ENCODE data around the gene KREMEN1.
A peak's percentile ranks its signal among the peaks of the same experiment; 100 is the strongest.

The KREMEN1 gene

DNA sequence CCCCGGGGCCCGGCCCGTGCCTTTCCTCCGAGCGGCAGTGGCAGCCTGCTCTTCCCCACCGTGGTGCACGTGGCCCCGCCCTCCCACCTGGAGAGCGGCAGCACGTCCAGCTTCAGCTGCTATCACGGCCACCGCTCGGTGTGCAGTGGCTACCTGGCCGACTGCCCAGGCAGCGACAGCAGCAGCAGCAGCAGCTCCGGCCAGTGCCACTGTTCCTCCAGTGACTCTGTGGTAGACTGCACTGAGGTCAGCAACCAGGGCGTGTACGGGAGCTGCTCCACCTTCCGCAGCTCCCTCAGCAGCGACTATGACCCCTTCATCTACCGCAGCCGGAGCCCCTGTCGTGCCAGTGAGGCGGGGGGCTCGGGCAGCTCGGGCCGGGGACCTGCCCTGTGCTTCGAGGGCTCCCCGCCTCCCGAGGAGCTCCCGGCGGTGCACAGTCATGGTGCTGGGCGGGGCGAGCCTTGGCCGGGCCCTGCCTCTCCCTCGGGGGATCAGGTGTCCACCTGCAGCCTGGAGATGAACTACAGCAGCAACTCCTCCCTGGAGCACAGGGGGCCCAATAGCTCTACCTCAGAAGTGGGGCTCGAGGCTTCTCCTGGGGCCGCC, 23.1 kb upstream of the KREMEN1 start:
- no peak for DNase-seq

DNA sequence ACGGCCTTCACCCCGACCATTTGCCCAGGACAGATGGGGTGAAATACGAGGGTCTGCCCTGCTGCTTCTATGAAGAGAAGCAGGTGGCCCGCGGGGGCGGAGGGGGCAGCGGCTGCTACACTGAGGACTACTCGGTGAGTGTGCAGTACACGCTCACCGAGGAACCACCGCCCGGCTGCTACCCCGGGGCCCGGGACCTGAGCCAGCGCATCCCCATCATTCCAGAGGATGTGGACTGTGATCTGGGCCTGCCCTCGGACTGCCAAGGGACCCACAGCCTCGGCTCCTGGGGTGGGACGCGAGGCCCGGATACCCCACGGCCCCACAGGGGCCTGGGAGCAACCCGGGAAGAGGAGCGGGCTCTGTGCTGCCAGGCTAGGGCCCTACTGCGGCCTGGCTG, 22.4 kb upstream of the KREMEN1 start:
- no peak for DNase-seq

DNA sequence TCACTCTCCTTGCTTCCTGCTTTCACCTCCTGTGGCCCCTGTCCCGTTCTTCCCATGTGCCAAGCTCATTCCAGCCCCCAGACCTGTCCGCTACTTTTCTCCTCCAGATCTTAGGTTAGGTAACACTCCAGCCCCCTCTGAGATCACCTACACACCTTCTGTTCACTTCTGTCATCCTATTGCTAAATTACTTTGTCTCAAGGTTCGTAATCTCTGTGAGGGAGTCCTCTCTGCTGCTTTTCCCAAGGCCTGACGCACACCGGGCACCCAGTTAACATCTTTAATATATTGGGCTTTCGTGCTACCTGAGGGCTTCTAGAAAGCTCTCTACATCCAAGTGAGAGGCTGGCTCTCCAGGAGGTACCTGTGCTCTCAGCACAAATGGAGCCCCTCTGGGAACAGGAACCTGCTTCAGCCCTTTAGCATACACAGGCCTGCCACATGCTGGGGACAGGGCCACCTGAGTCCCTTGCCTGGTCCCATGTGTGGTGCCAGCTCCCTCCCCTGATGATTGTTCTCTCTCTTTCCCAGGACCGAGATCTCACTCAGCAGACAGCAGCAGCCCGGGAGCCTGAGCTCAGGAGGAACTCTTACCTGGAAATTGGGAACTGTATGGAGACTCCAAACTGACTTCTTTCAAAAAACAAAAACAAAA, 19.7 kb upstream of the KREMEN1 start:
- no peak for DNase-seq

DNA sequence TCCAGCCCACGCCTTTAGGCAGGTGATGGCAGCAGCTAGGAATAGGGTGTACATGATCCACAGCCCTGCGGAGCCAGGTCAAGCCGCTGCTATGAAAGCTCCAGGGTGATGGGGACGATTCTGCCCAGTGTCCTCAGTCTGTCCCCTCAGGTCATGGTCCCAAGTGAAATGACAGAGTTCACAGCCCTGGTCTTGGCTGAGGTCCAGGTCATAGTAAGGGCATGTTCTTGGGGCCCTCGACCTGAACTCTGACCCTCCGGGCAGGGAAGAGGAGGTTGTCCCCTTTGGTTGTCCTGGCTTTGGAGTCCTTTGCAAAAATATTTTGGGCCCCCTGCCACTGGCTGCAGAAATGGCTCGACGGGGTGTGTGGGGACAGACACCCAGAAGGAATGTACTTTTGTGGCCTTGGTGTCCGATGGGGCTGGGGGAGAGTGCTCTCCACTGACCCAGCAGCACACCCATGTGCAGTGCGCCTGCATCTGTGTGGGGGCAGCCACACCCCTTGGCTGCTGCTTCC, 18.5 kb upstream of the KREMEN1 start:
- DNase-seq = no peak

DNA sequence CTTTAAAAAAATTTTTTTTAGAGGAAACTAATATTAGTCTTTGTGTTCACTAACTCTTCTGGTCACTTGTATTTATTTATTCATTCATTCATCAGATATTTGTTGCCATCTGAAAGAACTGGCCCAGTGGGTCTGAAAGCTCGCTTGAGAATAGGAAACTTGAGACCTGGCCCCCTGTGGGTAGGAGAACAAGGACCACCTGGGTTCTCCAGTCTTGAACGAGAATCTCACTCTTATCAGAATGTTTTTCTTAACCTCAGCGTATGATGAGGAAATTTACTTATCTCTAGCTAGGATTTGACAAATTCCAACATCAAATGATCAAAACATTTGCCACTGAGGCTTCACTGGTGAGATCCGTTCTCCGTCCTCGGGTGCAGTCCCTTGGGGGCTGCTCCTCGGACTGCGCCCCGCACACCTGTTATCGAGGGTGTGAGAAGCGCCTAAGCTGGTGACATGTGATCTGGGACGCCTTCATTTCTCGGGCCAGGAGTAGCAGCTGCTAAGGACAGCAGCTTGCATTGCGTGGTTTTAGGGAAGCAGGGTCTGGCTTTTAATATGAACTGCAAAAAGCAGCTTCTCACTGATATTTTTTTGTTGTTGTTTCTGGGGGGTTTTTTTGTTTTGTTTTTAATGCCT, 17.5 kb upstream of the KREMEN1 start:
- no peak for DNase-seq

DNA sequence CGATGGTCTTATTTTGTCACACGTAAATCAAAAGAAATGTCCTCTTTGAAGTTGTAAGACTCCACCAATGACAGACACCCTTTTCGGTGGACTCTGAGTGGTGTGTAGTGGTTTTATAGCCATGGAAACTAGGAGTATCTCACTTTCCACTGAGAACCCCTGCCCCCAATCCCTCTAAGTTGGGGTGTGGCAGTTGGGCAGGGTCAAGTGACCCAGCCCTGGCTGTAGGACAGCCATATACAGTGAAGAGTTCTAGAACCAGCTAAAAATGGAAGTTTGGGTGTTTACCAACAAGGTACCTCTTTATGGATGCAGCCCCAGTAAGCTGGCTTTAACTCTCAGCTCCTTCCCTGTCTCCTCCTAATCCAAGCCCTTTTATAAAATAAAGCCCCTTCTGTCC, 16.4 kb upstream of the KREMEN1 start:
- DNase-seq = no peak

DNA sequence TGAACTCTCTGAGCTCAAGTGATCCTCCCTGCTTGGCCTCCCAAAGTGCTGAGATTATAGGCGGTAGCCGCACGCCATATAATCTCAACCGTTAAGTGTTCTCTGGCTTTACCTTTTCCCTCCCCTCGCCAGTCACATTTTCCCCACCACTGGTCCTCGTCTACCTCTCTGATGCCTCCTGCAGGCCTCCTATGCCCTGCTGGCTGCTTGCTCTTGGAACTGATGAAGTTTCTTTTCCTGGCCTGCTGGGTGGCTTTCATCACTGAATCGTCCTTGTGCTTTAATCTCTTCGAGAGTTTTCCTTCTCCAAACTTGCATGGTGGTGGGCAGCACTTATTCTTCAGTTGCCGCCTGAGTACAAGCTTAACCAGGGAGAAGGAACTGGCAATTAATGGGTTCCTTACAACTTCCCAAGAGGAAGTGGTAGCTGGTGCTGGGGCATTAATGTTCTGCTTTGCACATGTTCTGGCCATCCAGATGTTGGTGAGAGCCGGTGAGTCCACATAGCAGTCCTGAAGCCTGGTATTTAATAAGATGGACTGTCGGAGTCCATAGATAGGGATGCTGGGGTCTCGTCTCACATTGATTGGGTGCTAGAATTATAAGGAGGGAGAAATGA, 12.5 kb upstream of the KREMEN1 start:
- DNase-seq = no peak

DNA sequence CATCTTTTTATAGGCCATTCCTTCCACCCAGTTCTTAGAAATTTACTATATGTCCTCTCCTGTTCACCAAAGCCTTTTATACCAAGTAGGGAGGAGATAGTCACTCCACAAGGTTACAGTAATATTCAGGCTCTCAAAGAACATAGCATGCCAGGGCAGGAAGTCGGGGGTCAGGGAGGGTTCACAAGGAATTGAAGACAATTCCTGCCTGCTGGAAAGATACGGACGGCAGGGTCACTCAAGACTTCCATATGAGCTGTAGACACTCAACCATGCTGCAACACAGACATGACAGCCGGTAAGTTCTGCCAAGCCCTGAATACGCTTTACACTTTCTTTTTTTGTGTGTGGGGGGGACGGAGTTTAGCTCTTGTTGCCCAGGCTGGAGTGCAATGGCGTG, 11.9 kb upstream of the KREMEN1 start:
- DNase-seq = no peak

DNA sequence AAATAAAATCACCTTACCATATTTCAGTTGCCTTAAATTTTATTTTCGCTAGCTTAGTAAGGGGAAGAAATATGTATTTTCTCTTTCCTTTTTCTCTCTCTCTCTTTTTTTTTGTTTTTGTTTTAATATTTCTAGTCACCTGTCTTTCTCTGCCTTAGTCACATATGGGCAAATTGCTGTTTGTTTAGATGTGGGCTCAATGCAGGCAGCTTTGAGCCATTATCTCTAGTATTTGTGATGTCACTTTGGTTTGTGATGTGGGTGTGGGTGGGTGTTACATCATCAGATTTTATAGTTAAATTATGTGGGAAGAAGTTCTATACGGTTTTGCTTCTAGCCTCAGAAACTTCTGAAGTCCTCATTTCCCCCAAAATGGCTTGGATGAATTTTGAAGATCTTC, 11.1 kb upstream of the KREMEN1 start, which contains the start of gene C22orf31:
TSS of gene C22orf31 (minus strand) at position 59 of the 400 bp plus-strand sequence. CDS start at position 20, 39 bp downstream.
- DNase-seq = no peak

DNA sequence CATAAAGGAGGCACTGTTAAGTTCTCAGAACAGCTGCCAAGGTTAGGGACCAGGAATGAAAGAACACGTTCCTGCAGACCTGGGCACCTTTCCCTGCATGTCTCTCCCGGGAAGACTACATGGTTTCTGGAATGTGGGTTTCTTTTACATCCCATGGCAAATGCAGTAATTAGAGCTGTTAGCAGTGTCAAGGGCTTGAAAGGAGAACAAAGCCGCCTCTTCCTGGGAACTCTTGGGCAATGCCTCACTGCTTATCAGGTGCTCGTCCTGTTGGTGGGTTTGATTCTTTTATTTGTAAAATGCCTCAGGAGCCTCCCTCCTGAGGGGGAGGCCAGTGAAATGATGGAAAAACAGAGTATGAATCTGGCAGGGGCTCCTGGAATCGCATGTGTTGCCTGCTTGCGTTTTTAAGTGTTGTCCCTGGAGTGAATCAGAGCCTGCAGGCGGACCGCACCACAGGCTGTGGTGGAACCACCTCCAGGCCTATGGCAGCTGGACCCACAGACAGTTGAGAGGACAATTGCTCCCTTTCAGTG, 10.5 kb upstream of the KREMEN1 start:
- no peak for DNase-seq

DNA sequence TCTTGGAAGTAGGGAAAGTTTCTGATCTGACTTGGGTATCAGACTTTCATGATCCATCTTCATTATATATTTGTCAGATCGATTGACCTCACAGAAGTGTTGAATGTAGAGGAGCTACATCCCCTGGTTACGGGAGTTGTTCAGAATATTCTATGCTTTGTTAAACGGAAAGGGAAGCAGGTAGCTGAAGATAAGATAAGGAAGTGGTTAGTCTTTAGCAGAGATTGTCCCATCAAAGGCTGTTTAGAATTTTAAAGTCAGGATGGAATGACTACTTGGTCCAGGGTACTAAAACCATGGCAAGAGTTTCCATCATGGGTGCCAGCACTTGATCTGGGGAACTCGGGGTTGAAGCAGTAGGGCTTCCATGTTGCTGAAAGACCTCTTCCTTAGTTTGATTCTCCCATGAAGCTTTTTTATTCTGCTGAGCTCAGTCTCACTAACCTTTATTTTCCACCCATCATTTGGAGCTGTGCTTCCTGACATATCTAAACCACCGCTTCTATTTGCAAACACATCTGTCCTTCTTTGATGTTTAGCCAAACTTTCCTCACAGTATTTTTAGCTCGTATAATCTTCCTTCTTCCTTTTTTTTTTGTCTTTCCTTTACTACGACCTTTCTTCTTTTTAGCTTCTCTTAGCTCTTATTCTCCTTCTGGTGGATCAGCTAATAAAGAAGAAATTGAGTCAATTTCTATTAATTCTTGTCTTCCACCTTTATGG, 7.2 kb upstream of the KREMEN1 start:
- DNase-seq = no peak

DNA sequence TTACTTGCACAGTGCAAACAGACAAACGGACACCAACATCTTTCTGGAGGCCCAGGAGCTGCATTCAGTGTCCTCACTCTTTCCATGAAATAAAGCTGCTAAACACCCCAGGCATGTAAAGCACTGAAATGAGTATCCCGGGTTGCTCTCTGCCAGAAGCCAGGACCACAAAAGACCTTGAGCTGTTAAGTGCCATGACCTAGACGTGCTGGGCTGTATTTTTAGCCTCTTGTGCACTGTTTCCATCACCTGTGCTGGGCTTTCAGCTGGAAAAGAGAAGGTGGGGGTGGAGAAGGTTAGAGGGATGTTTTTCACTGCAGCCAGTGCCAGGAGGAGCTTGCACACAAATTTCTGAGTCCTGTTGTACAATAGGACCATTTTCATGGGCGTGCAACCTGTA, 3.4 kb upstream of the KREMEN1 start:
- DNase-seq = no peak

DNA sequence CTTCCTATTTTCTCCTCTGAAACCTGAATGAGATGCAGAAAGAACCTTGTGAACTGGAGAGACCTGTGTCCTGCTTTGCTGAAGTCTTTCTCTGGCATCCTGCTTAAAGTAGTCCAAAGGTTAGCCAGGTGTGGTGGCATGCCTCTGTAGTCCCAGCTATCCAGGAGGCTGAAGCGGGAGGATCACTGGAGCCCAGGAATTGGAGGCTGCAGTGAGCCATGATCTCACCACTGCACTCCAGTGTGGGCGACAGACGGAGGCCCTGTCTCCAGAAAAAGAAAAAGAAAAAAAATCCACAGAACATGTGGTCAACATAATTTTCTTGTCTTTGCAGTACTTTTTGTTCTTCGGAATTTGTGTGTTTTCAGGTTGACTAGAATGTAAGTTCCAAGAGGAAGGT, 2.3 kb upstream of the KREMEN1 start:
- DNase-seq = no peak

DNA sequence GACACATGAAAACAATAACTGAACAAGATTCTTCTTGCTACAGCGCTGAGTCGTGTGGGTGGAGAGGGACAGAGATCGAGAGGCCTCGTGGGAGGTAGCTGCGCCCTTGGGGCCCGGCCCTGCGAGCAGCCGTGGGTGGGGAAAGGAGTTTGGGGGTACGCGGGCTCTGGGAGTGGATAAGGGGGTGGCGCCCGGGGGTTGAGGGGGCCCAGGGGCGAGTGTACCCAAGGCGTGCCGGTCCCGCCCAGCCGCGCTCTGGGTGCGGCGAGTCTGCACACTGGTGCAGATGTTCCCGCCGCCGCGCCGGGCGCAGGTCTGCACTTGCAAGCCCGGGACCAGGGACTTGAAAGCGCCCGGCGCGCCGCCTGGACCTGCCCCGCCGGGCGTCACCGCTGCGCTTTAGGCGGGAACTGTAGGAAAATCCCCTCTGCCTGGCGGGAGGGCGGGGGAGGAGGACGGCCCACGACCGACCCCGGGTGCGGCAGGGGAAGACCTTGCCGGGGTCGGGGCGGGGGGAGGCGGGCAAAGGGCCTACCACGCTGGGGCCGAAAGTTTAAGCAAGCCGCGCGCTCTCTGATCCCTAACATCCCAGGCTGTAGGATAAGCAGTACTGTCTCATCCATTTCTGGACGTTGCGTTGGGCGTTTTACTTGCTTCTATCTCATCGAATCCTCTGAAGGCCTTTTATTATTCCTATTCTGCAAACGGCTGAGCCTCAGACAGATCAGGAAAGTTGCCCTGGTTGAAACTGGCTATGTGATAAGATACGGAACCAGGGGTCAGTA, 1.4 kb upstream of the KREMEN1 start:
- peak; percentile 33 for DNase-seq

DNA sequence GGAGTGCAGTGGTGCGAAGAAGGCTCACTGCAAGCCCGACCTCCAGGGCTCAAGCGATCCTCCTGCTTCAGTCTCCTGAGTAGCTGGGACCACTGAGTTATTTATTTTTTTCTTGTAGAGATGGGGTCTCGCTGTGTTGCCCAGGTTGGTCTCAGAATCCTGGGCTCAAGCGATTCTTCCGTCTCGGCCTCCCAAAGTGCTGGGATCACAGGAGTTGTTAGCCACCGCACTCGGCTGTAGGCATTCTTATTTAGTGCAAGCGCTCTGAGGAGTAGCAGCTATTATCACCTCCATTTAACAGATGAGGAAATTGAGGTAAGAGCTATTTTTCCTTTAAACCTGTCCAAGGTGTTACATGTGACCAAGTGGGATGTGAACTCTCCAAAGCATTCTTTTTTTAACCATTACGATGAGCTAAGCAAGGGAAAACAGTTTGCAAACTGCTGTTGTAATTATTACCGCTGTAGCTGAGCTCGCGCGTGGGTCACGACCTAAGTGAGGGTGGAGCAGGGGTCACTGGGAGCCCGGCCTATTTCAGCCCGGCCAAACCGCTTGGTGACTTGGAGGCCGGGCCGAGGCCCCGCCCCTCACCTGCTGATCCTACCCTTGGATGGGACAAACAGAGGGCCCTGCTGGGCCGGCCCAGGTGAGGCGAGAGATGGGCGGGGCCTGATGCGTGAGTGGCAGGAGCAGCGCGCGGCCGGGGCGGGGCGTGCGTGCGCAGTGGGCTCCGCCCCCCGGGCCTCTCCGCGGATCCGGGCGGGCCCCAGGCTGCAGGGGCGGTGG, 449 bp upstream of the KREMEN1 start:
- peak; percentile 86 for DNase-seq

DNA sequence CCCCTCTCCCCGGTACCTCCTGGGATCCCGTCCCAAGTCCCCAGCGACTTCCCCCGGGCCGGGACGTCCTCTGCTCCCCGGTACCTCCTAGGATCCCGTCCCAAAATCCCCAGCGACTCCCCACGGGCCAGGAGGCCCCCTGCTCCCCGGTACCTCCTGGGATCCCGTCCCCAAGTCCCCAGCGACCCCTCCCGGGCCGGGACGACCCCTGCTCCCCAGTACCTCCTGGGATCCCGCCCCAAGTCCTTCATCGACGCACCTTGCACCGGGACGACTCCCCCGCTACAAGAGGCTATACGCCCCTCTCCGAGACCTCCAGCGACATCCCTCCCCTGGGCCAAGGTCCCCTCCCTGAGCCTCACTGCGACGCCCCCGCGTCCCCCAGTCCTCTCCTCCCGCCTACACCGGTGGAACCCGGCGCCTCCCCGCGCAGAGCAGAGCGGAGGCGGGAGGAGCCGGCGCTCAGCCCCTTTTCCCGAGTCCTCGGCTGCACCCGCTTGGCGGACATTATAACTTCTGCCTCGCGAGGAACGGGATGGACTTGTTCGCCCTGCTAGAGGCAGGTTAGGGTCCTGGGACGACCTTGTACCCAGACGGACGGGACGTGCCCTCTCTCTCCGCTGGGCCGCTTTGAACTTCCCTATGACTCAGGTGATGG, 912 bp downstream of the KREMEN1 start:
- DNase-seq = peak; percentile 20

DNA sequence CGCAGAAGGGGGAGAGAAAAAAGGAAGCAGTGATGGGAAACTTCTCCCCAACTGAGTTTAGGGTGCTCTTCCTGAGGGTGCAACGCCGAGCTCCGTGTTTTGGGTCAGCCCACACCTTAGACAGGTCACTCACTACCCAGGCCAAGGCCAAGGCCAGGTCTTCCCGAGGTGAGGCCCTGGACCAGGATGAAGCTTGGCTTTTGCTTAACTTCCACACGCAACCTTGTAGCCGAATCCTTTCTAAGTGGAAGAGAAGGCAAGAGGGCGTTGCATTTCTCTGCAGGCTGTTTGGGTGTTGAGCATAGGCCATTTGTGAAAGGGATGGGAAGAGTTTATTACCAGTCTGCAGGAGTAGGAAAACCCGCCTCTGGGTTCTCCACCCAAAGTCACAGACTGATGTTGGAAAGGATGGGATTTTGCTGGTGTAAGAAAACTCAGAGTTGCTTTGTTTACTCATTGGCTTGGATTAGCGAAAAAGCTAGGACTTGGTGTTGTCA, 1.5 kb downstream of the KREMEN1 start:
- no peak for DNase-seq

DNA sequence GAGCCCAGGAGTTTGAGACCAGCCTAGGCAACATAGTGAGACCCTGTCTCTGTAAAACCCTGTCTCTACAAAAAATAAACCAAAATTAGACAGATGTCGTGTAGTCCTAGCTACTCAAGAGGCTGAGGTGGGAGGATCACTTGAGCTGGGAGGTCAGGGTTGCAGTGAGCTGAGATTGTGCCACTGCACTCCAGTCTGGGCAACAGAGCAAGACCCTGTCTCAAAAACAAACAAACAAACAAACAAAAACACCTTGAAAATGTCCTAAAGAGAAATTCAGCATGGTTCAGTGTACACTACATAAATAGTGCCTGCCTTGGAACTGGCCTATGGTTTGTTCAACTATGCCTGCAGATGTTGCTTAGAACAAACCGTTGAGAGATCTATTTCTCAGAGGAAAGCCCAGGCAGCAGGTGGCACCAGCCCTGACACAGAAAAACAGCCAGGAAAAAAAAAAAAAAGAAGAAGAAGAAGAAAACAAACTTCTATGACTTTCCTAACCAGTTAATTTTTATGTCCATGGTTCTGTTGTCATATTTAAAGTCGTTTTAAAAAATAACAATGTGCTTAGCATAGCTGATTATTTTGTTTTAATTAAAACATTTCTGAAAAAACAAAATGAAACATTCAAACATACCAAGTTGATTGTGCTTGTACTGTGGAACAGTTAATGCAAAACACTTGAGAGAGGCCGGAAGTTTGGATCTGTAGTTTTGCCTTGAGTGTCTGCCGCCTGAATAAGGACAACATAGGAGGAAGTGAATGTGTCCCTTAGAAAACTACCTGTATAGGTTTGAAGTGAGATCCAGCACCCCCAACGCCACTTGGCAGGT, 5.4 kb downstream of the KREMEN1 start:
- DNase-seq = no peak

DNA sequence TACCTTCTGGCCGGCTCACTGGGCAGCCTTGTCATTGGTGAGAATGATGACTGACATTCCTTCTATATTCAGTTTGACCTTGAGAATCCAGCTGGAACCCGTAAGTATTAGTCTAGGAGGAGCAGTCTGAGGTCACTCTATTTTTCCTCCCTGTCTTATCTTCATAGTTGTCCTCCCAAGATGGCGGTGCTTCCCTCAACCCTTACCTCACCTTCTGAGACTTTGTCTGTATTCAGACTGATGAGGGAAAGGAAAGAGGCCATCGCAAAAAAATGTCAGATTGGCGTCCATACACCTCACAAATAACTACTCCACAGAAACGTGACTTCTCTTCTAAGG, 6.0 kb downstream of the KREMEN1 start:
- no peak for DNase-seq

Measured in stimulated activated CD4-positive, alpha-beta T cell treated with anti-CD3 and anti-CD28 coated beads, Interleukin-4, amount 100 ng/mL, for 1 hour (primary cell).